GM18511 (cell line): Measurements from ENCODE around the gene HS6ST1.

Experiments used
- ATAC-seq: cut with Tn5 transposase; IDR thresholded peaks from one replicate; pipeline ENCODE4 v1.9.1; 2021; ENCODE audit warnings: mild to moderate bottlenecking, moderate library complexity; ENCODE audit not compliant: unreplicated experiment

Gene HS6ST1

GRCh38 chr2:128300151-128301020, 18.3 kb downstream of the HS6ST1 start:
- no peak for ATAC-seq

- ATAC-seq = no peak
Measured at GRCh38 chr2:128299628-128300027, 19.0 kb downstream of the HS6ST1 start.

DNA sequence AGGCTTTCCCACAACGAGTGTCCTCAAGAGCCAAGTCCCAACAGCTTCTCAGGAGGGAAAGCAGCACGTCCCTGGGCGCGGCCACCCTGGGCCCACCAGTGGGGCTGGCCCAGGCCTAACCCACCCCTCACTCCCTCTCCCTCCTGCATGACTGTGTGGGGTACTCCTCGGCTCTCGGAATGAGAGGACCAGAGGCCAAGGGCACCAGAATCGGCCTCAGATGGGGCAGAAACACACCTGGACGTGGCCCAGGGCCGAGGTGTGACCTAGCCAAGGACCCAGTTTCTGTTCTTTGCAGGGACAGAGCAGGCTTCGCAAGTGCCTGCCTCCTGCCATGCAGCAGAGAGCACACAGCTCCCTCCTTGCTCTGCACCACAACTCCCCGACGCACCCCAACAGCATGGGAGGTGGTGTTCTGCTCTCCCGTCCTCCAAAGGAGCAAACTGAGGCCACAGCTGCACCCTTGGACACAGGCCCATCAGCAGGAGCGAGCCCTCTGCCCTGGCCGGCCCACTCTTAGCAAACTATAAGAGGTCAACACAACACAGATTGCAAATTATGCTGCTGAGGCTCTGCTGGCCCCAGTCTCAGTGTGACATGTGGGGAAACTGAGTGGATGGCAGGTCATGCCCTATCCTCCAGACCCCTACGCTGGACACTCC, 19.7 kb downstream of the HS6ST1 start:
- no peak for ATAC-seq

- ATAC-seq = no peak
Measured at GRCh38 chr2:128298286-128298685, 20.4 kb downstream of the HS6ST1 start.

GRCh38 chr2:128293870-128294455, 24.7 kb downstream of the HS6ST1 start:
- no peak for ATAC-seq

DNA sequence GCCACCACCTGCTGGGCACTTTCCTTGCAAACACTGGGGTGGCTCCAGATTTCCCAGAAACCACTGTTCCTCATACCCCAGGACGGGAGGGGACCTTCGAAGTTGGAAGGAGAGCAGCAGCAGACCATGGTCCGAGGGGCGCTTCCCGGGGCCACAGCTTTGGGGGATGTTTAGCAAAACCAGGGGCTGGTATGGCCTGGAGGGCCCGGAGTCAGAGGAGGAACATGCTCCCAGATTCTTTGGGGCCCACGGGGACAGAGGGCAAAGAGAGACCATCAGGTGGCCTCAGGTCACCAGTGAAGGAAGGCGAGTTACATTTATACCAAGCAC, 25.3 kb downstream of the HS6ST1 start:
- ATAC-seq = no peak

DNA sequence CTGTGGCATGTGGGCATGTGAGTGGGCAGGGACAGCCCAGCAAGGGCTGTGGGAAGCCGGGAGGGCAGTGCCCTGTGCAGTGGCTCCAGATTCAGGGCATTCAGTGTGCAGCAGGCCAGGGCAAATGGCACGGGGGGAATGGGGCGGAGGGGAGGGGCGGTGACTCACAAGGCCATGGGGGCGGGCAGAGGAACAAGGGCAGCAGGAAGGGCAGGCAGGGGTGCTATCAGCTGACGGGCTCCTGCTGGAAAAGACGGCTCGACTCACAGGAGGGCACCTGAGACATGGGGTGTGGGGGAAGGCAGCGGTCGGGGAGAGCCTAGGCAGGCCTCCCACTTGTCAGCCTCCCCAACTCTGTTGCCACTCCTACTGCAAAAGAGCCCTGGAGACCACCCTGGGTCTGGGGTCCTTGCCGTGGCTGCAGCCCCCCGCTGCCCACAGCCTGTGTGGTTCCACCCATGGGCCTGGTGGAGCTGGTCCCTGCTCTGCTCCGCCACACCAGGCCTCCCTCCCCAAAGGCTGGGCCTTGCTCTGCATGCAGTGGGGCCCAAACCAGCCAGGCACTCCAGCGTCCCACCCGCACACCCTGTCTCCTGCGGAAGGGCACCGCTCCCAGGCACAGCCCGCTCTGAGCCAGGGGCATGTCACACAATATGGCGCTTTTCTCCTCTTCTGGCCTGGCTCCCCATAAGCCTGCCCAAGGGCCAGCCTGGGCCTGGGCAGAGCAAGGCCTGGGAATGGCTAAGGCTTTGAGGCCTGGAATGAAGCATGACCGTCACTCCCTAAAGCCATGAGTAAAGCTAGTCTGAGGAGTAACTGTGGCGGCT, 25.9 kb downstream of the HS6ST1 start:
- no peak for ATAC-seq

- no peak for ATAC-seq
Measured at GRCh38 chr2:128291844-128292598, 26.6 kb downstream of the HS6ST1 start.

DNA sequence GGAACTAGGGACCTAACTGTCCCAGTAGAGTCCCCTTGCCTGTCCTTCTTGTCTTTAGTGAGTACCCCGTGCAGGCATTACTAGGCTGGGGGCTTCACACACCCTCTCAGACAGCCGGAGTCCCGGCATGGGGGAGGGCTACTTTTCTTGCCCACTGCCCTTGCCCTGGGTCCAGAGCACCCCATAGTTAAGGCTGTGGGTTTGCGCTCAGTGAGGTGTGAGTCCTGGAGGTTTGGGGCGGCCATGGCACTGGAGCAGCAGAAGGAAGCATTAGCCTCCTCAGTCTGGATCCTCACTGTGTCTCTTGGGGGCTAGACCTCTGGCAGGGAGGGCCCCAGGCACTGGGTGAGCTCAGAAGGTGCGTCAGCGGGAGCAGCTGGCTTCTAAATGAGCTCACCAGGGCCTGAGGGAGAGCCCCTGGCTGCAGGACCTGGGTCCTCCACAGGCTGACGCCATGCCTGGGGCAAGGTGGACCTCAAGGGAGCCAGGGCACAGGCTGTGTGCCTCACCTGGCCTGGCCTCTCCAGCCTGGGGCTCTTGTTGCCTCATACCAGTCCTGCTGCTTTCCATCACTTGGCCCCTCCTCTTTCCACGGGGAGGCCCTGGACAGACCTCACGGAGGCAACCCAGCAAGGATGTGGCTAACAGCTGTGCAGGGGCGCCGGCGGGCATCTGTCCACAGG, 27.4 kb downstream of the HS6ST1 start:
- no peak for ATAC-seq

DNA sequence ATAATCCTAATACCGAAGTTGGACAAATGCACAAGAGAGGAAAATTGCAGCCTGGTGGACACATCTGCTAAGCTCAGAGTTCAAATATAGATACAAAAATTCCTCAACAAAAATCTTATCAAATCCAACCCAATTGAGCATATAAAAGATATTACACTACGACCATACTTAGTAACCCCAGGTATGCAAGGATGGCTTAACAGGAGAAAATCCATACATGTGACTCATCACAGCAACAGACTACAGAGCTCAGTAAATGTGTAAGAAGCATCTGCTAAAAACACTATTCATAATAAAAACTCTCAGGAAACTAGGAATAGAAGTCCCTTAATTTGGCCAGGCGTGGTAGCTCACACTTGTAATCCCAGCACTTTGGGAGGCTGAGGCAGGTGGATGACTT, 28.3 kb downstream of the HS6ST1 start:
- ATAC-seq = no peak

DNA sequence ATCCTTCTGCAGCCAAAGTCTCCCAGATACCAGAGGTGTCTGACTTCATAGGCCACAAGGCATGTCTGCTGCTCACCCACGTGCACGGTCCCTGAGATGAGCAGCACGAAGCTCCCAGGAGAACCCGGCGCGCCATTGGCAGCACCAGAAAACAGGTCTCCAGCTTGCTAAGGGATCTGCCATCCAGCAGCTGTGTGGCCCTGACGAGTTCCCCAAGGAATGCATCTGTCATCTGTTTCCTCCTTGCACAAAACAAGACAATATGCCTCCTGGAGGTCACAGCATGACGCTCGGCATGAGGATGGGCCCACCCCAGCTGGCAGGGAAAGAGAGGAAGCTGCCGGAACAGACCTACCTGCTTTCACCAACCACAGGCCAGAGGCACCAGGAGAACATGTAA, 29.2 kb downstream of the HS6ST1 start:
- ATAC-seq = no peak

- no peak for ATAC-seq
Measured at GRCh38 chr2:128288781-128289180, 29.9 kb downstream of the HS6ST1 start.

DNA sequence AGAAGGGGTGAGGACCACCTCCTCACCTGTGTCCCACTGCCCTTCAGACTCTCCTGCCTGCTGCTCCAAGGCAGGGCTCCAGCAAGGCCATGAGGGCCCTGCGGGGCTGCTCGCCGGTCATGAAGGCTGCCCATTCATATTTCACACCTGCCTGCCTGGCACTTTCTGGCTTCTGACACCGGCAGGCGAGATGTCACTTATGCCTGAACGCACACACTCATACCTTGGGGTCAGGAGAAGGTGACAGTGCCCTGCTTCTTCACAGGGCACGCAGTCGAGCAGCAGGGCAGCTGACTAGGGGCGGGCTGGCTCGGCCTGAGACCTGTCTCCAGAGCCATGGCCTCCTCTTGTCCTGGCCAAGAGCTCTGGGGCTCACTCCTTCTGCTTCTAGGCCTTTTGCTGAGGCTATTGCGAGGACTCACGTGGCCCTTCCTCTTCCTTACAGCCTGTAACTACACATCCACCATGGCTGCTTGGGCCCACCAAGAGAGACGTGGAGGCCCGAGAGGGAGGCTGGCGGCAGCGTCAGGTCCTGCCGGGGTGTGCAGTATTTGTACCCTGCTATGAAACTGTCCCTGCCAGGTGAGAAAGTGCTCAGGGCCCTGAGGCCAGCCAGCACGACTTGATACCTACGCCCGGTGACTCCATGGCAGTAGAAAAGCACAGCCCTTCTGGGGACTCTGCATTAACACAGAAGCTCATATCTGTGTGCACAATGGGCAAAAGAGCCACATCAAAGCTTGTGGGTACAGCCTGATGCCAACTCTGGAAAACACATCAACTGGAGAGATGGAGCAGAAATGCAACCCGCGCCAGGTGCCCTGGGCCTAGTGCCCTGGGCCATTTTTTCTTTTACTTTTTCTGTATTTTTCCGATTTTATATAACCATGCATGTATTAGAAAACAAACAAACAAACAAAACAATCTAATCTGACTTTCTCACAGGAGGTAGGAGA, 30.6 kb downstream of the HS6ST1 start:
- ATAC-seq = no peak

DNA sequence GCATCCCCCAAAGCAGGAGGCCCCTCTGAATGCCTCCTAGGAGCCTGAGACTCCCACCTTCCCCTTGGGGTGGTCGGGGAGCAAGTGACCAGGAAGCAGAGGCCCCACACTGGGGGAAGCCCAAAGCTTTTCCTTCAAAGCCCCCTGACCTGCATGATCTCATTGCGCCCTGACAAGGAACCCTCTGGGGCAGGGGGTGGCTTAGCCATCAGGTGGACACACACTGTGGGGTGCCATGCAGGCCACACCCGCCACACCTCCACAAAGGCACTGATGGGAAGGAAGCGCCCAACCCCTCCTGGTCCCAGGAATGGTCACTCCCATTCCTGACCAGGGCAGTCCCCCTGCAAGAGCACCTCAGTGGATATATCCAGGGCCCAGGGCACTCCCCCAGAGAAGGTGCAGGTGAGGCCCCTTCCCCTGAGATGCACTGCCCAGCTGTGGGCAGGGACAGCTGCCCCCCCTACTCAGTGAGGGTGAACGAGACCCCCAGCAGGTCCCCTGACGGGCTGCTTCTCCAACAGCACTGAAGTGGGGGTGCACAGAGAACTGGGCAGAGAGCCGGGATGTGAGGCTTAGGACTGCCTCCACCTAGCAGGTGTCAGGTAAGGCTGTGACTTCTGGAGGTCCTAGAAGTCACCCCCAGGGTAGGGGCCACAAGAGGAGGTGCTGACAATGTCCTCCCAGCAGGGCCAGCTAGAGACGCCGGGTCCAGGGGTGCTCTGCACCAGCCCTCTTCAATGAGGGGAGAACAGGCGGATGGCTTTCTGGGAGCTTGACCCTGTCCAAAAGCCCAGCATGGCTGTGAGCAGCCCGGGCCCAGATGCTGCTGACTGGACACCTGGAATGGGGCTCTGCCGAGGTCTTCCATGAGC, 31.5 kb downstream of the HS6ST1 start:
- ATAC-seq = no peak

- ATAC-seq = no peak
Measured at GRCh38 chr2:128286011-128286721, 32.5 kb downstream of the HS6ST1 start.

- ATAC-seq = no peak
Measured at GRCh38 chr2:128285329-128285931, 33.2 kb downstream of the HS6ST1 start.

DNA sequence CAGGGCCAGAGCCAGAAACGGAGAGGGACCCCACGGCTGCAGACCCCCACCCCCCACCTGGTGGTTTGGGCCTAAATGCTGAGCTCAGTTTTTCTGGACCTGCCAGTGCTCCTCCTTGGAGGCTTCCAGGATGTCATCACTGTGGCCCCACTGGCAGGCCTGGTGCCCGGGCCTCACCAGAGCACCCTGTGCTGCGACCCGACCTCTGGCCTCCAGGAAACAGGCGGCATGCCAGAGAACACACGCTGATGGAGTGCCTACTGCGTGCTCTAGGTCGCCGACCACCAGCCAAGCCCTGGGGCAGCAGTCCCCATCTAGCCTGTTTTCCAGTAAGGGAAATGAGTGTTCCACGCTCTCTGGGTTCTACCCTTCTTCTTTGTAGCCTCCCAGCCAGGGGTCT, 33.8 kb downstream of the HS6ST1 start:
- no peak for ATAC-seq
